HEK293 (cell line): ENCODE data around the gene EIF4E1B.

Experiments used
- CTCF ChIA-PET: fragments of 350-600 bp; formaldehyde crosslinking; extraction: SDS; loops from one replicate; lab custom pipeline; 2021; ENCODE audit warnings: antibody characterized with exemption; lab: Yijun Ruan, JAX
- POLR2A ChIA-PET: fragments of 300-600 bp; formaldehyde crosslinking; extraction: SDS; loops from one replicate; lab custom pipeline; 2020; ENCODE audit warnings: antibody characterized with exemption, inconsistent platforms; lab: Yijun Ruan, JAX
- H3K27ac ChIP-seq: fragments of 200-500 bp; sonication (Bioruptor generic); 2 replicates; pipeline ENCODE4 v1.5.1; 2014; ENCODE audit warnings: low read depth, low read length, control low read depth, inconsistent platforms; ENCODE audit errors: extremely low read depth
- H3K36me3 ChIP-seq, 2 experiments: fragments of 200-500 bp in 1 of 2; sonication (Bioruptor generic) in 1 of 2; 1 replicate in 1 of 2; 2 replicates in 1 of 2; pipeline ENCODE4 v1.5.1; 2014 to 2017; ENCODE audit warnings: inconsistent platforms in 2 of 2, low read length in 2 of 2; ENCODE audit not compliant: control insufficient read depth in 2 of 2, insufficient read depth in 1 of 2
- H3K4me1 ChIP-seq: fragments of 200-500 bp; sonication (Bioruptor generic); 2 replicates; pipeline ENCODE4 v1.5.1; 2014; ENCODE audit warnings: mild to moderate bottlenecking, low read length, inconsistent platforms; ENCODE audit not compliant: control insufficient read depth, insufficient read depth
- H3K4me3 ChIP-seq: 2 replicates; pipeline ENCODE4 v1.5.1; 2011; ENCODE audit warnings: low read depth, mild to moderate bottlenecking, control low read depth, low read length, moderate library complexity
- H3K9me3 ChIP-seq: fragments of 200-500 bp; sonication (Bioruptor generic); 2 replicates; pipeline ENCODE4 v1.5.1; 2014; ENCODE audit warnings: low read depth, low read length, inconsistent platforms; ENCODE audit not compliant: control insufficient read depth, insufficient read depth
- BCL11B ChIP-seq: fragments of 450-650 bp; formaldehyde crosslinking; IDR thresholded peaks from 2 replicates; pipeline ENCODE4 v1.5.1; 2016; ENCODE audit warnings: low read depth, missing biosample characterization, missing genetic modification characterization
- MYNN ChIP-seq: fragments of 450-650 bp; formaldehyde crosslinking; IDR thresholded peaks from 2 replicates; pipeline ENCODE4 v1.5.1; 2016; ENCODE audit warnings: missing biosample characterization, missing genetic modification characterization, borderline replicate concordance
- OSR2 ChIP-seq: fragments of 450-650 bp; formaldehyde crosslinking; IDR thresholded peaks from 2 replicates; pipeline ENCODE4 v1.5.1; 2016; ENCODE audit warnings: missing biosample characterization, missing genetic modification characterization
- PRDM2 ChIP-seq: fragments of 450-650 bp; formaldehyde crosslinking; IDR thresholded peaks from 2 replicates; pipeline ENCODE4 v1.5.1; 2016; ENCODE audit warnings: missing biosample characterization, missing genetic modification characterization, borderline replicate concordance
- ZBTB8A ChIP-seq: fragments of 450-650 bp; formaldehyde crosslinking; IDR thresholded peaks from 2 replicates; pipeline ENCODE4 v1.5.1; 2016; ENCODE audit warnings: missing biosample characterization, missing genetic modification characterization
- ZNF10 ChIP-seq: fragments of 450-650 bp; formaldehyde crosslinking; IDR thresholded peaks from 2 replicates; pipeline ENCODE4 v1.5.1; 2017; ENCODE audit warnings: missing biosample characterization, missing genetic modification characterization
- ZNF155 ChIP-seq: fragments of 450-650 bp; formaldehyde crosslinking; IDR thresholded peaks from 2 replicates; pipeline ENCODE4 v1.5.1; 2016; ENCODE audit warnings: missing biosample characterization, missing genetic modification characterization
- ZNF202 ChIP-seq: fragments of 450-650 bp; formaldehyde crosslinking; IDR thresholded peaks from 2 replicates; pipeline ENCODE4 v1.5.1; 2016; ENCODE audit warnings: missing biosample characterization, missing genetic modification characterization, borderline replicate concordance
- ZNF23 ChIP-seq: fragments of 450-650 bp; formaldehyde crosslinking; IDR thresholded peaks from 2 replicates; pipeline ENCODE4 v1.5.1; 2016; ENCODE audit warnings: missing biosample characterization, missing genetic modification characterization, borderline replicate concordance
- ZNF324 ChIP-seq: fragments of 450-650 bp; formaldehyde crosslinking; IDR thresholded peaks from 2 replicates; pipeline ENCODE4 v1.5.1; 2016; ENCODE audit warnings: missing biosample characterization, missing genetic modification characterization
- ZNF548 ChIP-seq: fragments of 450-650 bp; formaldehyde crosslinking; IDR thresholded peaks from 2 replicates; pipeline ENCODE4 v1.5.1; 2016; ENCODE audit warnings: missing biosample characterization, missing genetic modification characterization
- ZNF555 ChIP-seq: fragments of 450-650 bp; formaldehyde crosslinking; conservative IDR thresholded peaks from 2 replicates; pipeline ENCODE4 v1.5.1; 2017; ENCODE audit warnings: missing biosample characterization, mild to moderate bottlenecking, missing genetic modification characterization, inconsistent platforms
- ZNF580 ChIP-seq: fragments of 450-650 bp; formaldehyde crosslinking; IDR thresholded peaks from 2 replicates; pipeline ENCODE4 v1.5.1; 2016; ENCODE audit warnings: missing biosample characterization, missing genetic modification characterization
- ZNF837 ChIP-seq: fragments of 450-650 bp; formaldehyde crosslinking; IDR thresholded peaks from 2 replicates; pipeline ENCODE4 v1.5.1; 2016; ENCODE audit warnings: missing biosample characterization, missing genetic modification characterization
- ZSCAN4 ChIP-seq: fragments of 450-650 bp; formaldehyde crosslinking; IDR thresholded peaks from 2 replicates; pipeline ENCODE4 v1.5.1; 2017; ENCODE audit warnings: missing biosample characterization, missing genetic modification characterization
- TF ChIP-seq, protein P1 (sequence below): fragments of 450-650 bp; formaldehyde crosslinking; IDR thresholded peaks from 2 replicates; pipeline ENCODE4 v1.5.1; 2016; ENCODE audit warnings: missing biosample characterization, missing genetic modification characterization
- TF ChIP-seq, protein P2 (sequence below): fragments of 450-650 bp; formaldehyde crosslinking; IDR thresholded peaks from 2 replicates; pipeline ENCODE4 v1.5.1; 2016; ENCODE audit warnings: missing biosample characterization, missing genetic modification characterization

The EIF4E1B gene

DNA sequence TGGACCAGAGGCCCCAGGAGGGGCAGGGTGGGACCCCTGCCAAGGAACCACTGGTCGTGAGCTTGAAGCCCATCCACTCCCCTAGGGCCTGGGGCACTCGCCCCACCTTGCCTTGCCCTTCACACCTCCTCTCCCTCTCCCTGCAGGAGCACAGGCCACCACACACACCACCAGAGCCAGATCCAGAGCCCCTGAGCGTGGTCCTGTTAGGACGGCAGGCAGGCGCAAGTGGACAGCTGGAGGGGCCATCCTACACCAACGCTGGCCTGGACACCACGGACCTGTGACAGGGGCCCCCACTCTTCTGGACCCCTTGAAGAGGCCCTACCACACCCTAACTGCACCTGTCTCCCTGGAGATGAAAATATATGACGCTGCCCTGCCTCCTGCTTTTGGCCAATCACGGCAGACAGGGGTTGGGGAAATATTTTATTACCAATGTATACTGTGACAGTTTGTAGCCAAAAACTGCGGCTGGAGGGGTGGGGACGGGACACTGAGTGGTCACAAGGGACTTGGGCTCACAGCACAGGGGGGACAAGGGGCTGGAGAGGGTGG is 35.0 kb upstream of the EIF4E1B start (continued):
- TF ChIP-seq, protein P1, sequence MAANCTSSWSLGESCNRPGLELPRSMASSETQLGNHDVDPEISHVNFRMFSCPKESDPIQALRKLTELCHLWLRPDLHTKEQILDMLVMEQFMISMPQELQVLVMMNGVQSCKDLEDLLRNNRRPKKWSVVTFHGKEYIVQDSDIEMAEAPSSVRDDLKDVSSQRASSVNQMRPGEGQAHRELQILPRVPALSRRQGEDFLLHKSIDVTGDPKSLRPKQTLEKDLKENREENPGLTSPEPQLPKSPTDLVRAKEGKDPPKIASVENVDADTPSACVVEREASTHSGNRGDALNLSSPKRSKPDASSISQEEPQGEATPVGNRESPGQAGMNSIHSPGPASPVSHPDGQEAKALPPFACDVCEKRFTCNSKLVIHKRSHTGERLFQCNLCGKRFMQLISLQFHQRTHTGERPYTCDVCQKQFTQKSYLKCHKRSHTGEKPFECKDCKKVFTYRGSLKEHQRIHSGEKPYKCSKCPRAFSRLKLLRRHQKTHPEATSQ (tag by site-specific recombination) = no peak
- TF ChIP-seq ZNF580 = no peak

GRCh38 chr5:176596069-176596644 is 34.3 kb upstream of the EIF4E1B start:
- ChIA-PET CTCF (no interaction called here), POLR2A (no interaction called here)
- TF ChIP-seq ZSCAN4 (tag by site-specific recombination) (no peak), ZNF548 (tag by site-specific recombination) (no peak), ZNF23 (no peak), MYNN (tag by site-specific recombination) (no peak), ZNF555 (tag by site-specific recombination) (no peak), ZNF155 (tag by site-specific recombination) (no peak), ZNF837 (no peak), OSR2 (tag by site-specific recombination) (no peak), ZNF324 (tag by site-specific recombination) (no peak), PRDM2 (no peak), BCL11B (no peak), ZNF10 (tag by site-specific recombination) (no peak), ZNF202 (tag by site-specific recombination) (no peak), ZBTB8A (tag by site-specific recombination) (no peak)
- TF ChIP-seq, protein P2, sequence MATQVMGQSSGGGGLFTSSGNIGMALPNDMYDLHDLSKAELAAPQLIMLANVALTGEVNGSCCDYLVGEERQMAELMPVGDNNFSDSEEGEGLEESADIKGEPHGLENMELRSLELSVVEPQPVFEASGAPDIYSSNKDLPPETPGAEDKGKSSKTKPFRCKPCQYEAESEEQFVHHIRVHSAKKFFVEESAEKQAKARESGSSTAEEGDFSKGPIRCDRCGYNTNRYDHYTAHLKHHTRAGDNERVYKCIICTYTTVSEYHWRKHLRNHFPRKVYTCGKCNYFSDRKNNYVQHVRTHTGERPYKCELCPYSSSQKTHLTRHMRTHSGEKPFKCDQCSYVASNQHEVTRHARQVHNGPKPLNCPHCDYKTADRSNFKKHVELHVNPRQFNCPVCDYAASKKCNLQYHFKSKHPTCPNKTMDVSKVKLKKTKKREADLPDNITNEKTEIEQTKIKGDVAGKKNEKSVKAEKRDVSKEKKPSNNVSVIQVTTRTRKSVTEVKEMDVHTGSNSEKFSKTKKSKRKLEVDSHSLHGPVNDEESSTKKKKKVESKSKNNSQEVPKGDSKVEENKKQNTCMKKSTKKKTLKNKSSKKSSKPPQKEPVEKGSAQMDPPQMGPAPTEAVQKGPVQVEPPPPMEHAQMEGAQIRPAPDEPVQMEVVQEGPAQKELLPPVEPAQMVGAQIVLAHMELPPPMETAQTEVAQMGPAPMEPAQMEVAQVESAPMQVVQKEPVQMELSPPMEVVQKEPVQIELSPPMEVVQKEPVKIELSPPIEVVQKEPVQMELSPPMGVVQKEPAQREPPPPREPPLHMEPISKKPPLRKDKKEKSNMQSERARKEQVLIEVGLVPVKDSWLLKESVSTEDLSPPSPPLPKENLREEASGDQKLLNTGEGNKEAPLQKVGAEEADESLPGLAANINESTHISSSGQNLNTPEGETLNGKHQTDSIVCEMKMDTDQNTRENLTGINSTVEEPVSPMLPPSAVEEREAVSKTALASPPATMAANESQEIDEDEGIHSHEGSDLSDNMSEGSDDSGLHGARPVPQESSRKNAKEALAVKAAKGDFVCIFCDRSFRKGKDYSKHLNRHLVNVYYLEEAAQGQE = no peak
- Histone ChIP-seq H3K27ac (no peak overlapping the region), H3K9me3 (no peaks in the 10 kb centered on the region), H3K4me1 (no peaks in the 10 kb centered on the region), H3K36me3 (peaks cover 0 to 7% of the 10 kb centered on the region in 2 experiments; a peak in 1 of 3 replicates), H3K4me3 (no peak overlapping the region)
